Sigmoid colon (tissue), 7 donors: ENCODE data around the gene DMRT1. TPM values are rescaled to one million over a fixed set of nuclear protein-coding genes. Genes with fewer than 3 reads are reported as not detected.

Source experiments
- DNase-seq: peaks from one replicate; pipeline ENCODE4 v3.0.0-alpha.2; 2019
- H3K27ac ChIP-seq, 4 donors: fragments of 200-600 bp; sonication (generic); one replicate each; pipeline ENCODE4 v1.5.1; 2016 to 2019; ENCODE audit warnings: mild to moderate bottlenecking in 1 of 4
- H3K27me3 ChIP-seq, 3 donors: fragments of 200-600 bp; sonication (generic); one replicate each; pipeline ENCODE4 v1.5.1; 2019; ENCODE audit warnings: mild to moderate bottlenecking in 1 of 3
- H3K36me3 ChIP-seq, 4 donors: fragments of 200-600 bp; sonication (generic); one replicate each; pipeline ENCODE4 v1.5.1; 2016 to 2019
- H3K4me1 ChIP-seq, 4 donors: fragments of 200-600 bp; sonication (generic); one replicate each; pipeline ENCODE4 v1.5.1; 2017 to 2019
- H3K4me3 ChIP-seq, 4 donors: fragments of 200-600 bp; sonication (generic); one replicate each; pipeline ENCODE4 v1.5.1; 2017 to 2019; ENCODE audit warnings: mild to moderate bottlenecking in 2 of 4, moderate library complexity in 1 of 4
- H3K9me3 ChIP-seq, 4 donors: fragments of 200-600 bp in 3 of 4; sonication (generic) in 3 of 4; one replicate each; pipeline versions ENCODE4 v1.5.1 to v1.6.1; 2013 to 2019
- EP300 ChIP-seq, 4 donors: sonication (generic); formaldehyde crosslinking; IDR thresholded peaks; one replicate each; pipeline ENCODE4 v1.6.1; 2017; ENCODE audit warnings: antibody characterized with exemption in 4 of 4
- POLR2A ChIP-seq, 2 donors: fragments of 450-650 bp; IDR thresholded peaks; one replicate each; pipeline ENCODE4 v1.6.1; 2016; ENCODE audit warnings: antibody characterized with exemption in 2 of 2, mild to moderate bottlenecking in 2 of 2, moderate library complexity in 2 of 2
- POLR2AphosphoS5 ChIP-seq, 4 donors: sonication (generic); formaldehyde crosslinking; IDR thresholded peaks; one replicate each; pipeline ENCODE4 v1.6.1; 2017; ENCODE audit warnings: antibody characterized with exemption in 4 of 4
- WGBS, 2 donors: extraction: QIAGEN DNeasy Blood & Tissue Kit; methylation state at CpG; one replicate each; pipeline ENCODE4 v1.1.7; 2013; 5-methylcytosine and 5-hydroxymethylcytosine counted together
- intact Hi-C: fragments of 100-400 bp; cut with DNase I; formaldehyde crosslinking; loops from one replicate; pipeline ENCODE4 v1.15.1; 2023
- polyA plus RNA-seq, 3 donors: library from polyadenylated mRNA; stranded (reverse); fragments of 200-250 nt; gene quantifications; one replicate each; pipeline ENCODE4 v1.2.3, GENCODE V29; 2013
- total RNA-seq, 4 donors: library from RNA; depleted of rRNA; stranded (reverse); fragments of >200 nt; gene quantifications; one replicate each; pipeline ENCODE4 v1.1.0, GENCODE V29; 2016
- TF ChIP-seq, protein P1 (sequence below), 4 experiments: fragments of 450-650 bp in 3 of 4; fragments of 200-600 bp in 1 of 4; IDR thresholded peaks; one replicate each; pipeline ENCODE4 v1.5.1; 2016 to 2019; ENCODE audit warnings: antibody characterized with exemption in 4 of 4, mild to moderate bottlenecking in 3 of 4, moderate library complexity in 2 of 4
- donor health status: healthy with polysubstance abuse.
- donor health status: Bipolar disorder and iron deficiency.
- donor health status: healthy.

The DMRT1 gene
- total and polyA plus RNA-seq, 7 donors = 0.60 TPM; not detected in 6

- no peak for DNase-seq
- peaks cover 0 to 12% (median 0%) of the 10 kb centered on the region in 3 donors for H3K27me3 ChIP-seq
- no peaks in the 10 kb centered on the region for H3K36me3 ChIP-seq
- H3K9me3 ChIP-seq = no peaks in the 10 kb centered on the region
- TF ChIP-seq POLR2A (IDR thresholded peaks at IDR 0.05) = no peak
- no peak for TF ChIP-seq POLR2AphosphoS5 (IDR thresholded peaks at IDR 0.05)
- TF ChIP-seq, protein P1, sequence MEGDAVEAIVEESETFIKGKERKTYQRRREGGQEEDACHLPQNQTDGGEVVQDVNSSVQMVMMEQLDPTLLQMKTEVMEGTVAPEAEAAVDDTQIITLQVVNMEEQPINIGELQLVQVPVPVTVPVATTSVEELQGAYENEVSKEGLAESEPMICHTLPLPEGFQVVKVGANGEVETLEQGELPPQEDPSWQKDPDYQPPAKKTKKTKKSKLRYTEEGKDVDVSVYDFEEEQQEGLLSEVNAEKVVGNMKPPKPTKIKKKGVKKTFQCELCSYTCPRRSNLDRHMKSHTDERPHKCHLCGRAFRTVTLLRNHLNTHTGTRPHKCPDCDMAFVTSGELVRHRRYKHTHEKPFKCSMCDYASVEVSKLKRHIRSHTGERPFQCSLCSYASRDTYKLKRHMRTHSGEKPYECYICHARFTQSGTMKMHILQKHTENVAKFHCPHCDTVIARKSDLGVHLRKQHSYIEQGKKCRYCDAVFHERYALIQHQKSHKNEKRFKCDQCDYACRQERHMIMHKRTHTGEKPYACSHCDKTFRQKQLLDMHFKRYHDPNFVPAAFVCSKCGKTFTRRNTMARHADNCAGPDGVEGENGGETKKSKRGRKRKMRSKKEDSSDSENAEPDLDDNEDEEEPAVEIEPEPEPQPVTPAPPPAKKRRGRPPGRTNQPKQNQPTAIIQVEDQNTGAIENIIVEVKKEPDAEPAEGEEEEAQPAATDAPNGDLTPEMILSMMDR (IDR thresholded peaks at IDR 0.05) = no peak
- TF ChIP-seq EP300 (IDR thresholded peaks at IDR 0.05) = no peak
- no peak overlapping the region for H3K4me3 ChIP-seq
- H3K4me1 ChIP-seq = no peaks in the 10 kb centered on the region
- H3K27ac ChIP-seq = no peak overlapping the region
- intact Hi-C loops = no loop called here
- 9 to 28% methylated on average over 5 of the region's 5 CpGs for WGBS, 2 donors
These were observed 36.7 kb downstream of the DMRT1 start for GRCh38 chr9:878239-878638.

GRCh38 chr9:880725-881124 lies 39.2 kb downstream of the DMRT1 start:
- no peak for DNase-seq
- WGBS, 2 donors = 50 to 83% methylated on average over 7 of the region's 7 CpGs
- Histone ChIP-seq H3K4me1 (no peaks in the 10 kb centered on the region), H3K36me3 (no peaks in the 10 kb centered on the region), H3K27ac (no peak overlapping the region), H3K9me3 (no peaks in the 10 kb centered on the region), H3K27me3 (peaks cover 0 to 12% (median 0%) of the 10 kb centered on the region in 3 donors), H3K4me3 (no peak overlapping the region)
- intact Hi-C loops = no loop called here
- TF ChIP-seq EP300 (IDR thresholded peaks at IDR 0.05) = no peak
- TF ChIP-seq, protein P1 (IDR thresholded peaks at IDR 0.05) = no peak
- TF ChIP-seq POLR2A (IDR thresholded peaks at IDR 0.05) = no peak
- TF ChIP-seq POLR2AphosphoS5 (IDR thresholded peaks at IDR 0.05) = no peak

- WGBS, 2 donors = 19 to 36% methylated on average over 4 of the region's 4 CpGs
- TF ChIP-seq, protein P1 (IDR thresholded peaks at IDR 0.05) = no peak
- TF ChIP-seq POLR2A (IDR thresholded peaks at IDR 0.05) = no peak
- TF ChIP-seq POLR2AphosphoS5 (IDR thresholded peaks at IDR 0.05) = no peak
- H3K4me3 ChIP-seq = no peak overlapping the region
- no peak for DNase-seq
- H3K36me3 ChIP-seq = no peaks in the 10 kb centered on the region
- no peaks in the 10 kb centered on the region for H3K9me3 ChIP-seq
- H3K4me1 ChIP-seq = no peaks in the 10 kb centered on the region
- intact Hi-C loops = no loop called here
- H3K27ac ChIP-seq = no peak overlapping the region
- peaks cover 0 to 12% (median 0%) of the 10 kb centered on the region in 3 donors for H3K27me3 ChIP-seq
These were observed 41.0 kb downstream of the DMRT1 start for GRCh38 chr9:882416-882924.

GRCh38 chr9:883011-883410 lies 41.5 kb downstream of the DMRT1 start:
- no peak for DNase-seq
- TF ChIP-seq POLR2AphosphoS5 (IDR thresholded peaks at IDR 0.05) (no peak), EP300 (IDR thresholded peaks at IDR 0.05) (no peak), POLR2A (IDR thresholded peaks at IDR 0.05) (no peak)
- TF ChIP-seq, protein P1 (IDR thresholded peaks at IDR 0.05) = no peak
- Histone ChIP-seq H3K27me3 (peaks cover 0 to 8% (median 0%) of the 10 kb centered on the region in 3 donors), H3K4me1 (no peaks in the 10 kb centered on the region), H3K27ac (no peak overlapping the region), H3K4me3 (no peak overlapping the region), H3K9me3 (no peaks in the 10 kb centered on the region), H3K36me3 (no peaks in the 10 kb centered on the region)
- intact Hi-C loops = no loop called here
- 69 to 88% methylated on average over 8 of the region's 8 CpGs for WGBS, 2 donors

GRCh38 chr9:886886-887285 lies 45.4 kb downstream of the DMRT1 start:
- TF ChIP-seq EP300 (IDR thresholded peaks at IDR 0.05) (no peak), POLR2AphosphoS5 (IDR thresholded peaks at IDR 0.05) (no peak), POLR2A (IDR thresholded peaks at IDR 0.05) (no peak)
- TF ChIP-seq, protein P1 (IDR thresholded peaks at IDR 0.05) = no peak
- 74 to 82% methylated on average over 6 of the region's 6 CpGs for WGBS, 2 donors

More at GRCh38 chr9:886886-887285, 45.4 kb downstream of the DMRT1 start:
- Histone ChIP-seq H3K4me3 (no peak overlapping the region), H3K4me1 (no peaks in the 10 kb centered on the region), H3K27ac (no peak overlapping the region), H3K9me3 (no peaks in the 10 kb centered on the region), H3K27me3 (peaks cover 0 to 8% (median 0%) of the 10 kb centered on the region in 3 donors), H3K36me3 (no peaks in the 10 kb centered on the region)
- no peak for DNase-seq
- intact Hi-C loops = no loop called here
